ENCODE data around the gene BUD31.

Gene BUD31

GRCh38 chr7:99455874-99456273, 47.1 kb downstream of the BUD31 start:
- in situ Hi-C loops (cut with HindIII; ENCODE audit: low pct_ligation_motif_present, low pct_unique_long_range_greater_than_20kb, low sequenced_read_pairs): no loop called here
- no peak for DNase-seq

DNA sequence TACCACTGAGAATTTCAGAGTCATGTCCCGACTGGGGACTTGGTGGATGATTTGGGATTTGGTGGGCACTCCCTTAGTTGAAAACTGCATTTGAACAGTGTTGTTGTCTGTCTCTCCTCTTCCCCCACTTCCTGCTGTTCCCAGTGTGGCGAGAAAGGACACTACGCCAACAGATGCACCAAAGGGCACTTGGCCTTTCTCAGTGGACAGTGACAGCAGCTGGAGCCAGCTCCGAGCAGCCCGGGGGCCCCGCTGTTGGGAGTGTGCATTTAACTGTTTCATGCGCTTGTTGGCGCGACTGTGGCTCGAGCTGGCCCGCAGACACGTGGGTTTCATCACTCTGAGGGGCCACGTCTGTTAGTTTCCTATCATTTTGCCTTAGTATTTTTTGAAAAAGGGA, 47.5 kb downstream of the BUD31 start:
- in situ Hi-C loops (cut with HindIII; ENCODE audit: low pct_ligation_motif_present, low pct_unique_long_range_greater_than_20kb, low sequenced_read_pairs): no loop called here
- no peak for DNase-seq

DNA sequence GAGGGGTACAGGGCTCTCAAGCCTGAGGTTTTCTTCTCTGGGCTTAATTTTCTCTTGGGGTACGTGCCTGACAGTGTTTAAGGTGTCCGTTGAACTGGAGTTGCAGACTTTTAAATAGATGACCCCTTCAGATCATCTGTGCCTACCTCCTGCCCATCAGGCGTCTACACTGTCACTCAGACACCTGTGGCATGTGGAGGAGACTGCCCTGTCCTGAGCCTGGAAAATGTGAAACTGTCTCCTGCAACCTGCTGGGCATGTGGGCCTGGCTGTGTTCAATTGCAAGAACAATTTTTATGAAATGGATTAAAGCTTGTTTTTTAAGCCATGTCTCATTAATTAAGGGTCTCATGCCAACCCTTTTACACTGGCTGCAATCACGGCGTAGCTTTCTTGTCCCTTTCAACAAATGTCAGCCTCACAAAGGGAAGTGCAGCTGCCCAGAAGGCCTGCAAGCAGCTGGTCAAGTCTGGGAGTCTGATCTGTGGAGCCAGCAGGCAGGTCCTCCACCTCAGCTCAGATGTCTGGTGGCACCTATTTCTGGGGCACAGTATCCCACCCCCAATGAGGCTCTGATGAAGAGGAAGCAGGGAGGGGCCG, 48.4 kb downstream of the BUD31 start:
- in situ Hi-C loops (cut with HindIII; ENCODE audit: low pct_ligation_motif_present, low pct_unique_long_range_greater_than_20kb, low sequenced_read_pairs): no loop called here
- no peak for DNase-seq

- no peak for DNase-seq
- in situ Hi-C loops (cut with HindIII; ENCODE audit: low pct_ligation_motif_present, low pct_unique_long_range_greater_than_20kb, low sequenced_read_pairs): no loop called here
Measured at GRCh38 chr7:99457650-99458493, 49.1 kb downstream of the BUD31 start.

DNA sequence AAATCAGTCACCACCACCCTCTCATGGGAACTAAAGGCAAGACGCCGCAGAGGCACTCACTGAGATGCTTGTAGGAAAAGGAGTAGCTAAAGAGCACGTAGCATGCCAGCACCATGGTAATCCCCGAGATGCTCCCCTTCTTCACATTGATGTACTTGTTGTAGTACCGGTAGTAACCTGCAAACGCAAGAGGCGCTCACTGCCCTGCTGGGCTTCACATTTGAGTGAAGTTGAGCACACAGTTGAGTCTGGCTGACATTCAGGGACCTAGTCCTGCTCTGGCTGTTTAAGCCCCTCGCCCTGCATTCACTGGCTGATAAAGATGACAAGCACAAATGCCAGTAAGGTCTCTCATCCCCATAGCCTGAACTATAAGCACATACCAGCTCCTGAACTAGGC, 50.3 kb downstream of the BUD31 start:
- in situ Hi-C loops (cut with HindIII; ENCODE audit: low pct_ligation_motif_present, low pct_unique_long_range_greater_than_20kb, low sequenced_read_pairs): no loop called here

GRCh38 chr7:99460651-99461050, 51.9 kb downstream of the BUD31 start:
- DNase-seq: no peak
- in situ Hi-C loops (cut with HindIII; ENCODE audit: low pct_ligation_motif_present, low pct_unique_long_range_greater_than_20kb, low sequenced_read_pairs): no loop called here

More for the DNA sequence above, 50.3 kb downstream of the BUD31 start:
- peak; percentile 67 for DNase-seq

DNA sequence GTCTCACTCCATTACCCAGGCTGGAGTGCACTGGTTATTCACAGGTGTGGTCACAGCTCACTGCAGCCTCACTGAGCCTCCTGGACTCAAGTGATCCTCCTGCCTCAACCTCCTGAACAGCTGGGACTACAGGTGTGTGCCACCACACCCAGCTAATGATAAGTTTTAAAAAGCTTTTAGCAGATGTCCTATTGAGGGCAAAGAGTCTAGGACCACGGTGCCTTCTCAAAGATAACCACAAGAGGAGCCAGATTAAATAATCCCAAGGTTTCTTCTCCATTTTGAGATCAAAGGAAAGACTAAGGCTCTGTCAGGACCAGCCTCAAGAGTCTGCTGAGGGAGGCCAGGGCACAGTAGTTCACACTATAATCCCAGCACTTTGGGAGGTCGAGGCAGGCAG, 52.5 kb downstream of the BUD31 start:
- no peak for DNase-seq

GRCh38 chr7:99465421-99465768, 56.6 kb downstream of the BUD31 start:
- in situ Hi-C loops (cut with HindIII; ENCODE audit: low pct_ligation_motif_present, low pct_unique_long_range_greater_than_20kb, low sequenced_read_pairs): no loop called here
- no peak for DNase-seq

More for the DNA sequence above, 52.5 kb downstream of the BUD31 start:
- in situ Hi-C loops (cut with HindIII; ENCODE audit: low pct_ligation_motif_present, low pct_unique_long_range_greater_than_20kb, low sequenced_read_pairs): no loop called here

DNA sequence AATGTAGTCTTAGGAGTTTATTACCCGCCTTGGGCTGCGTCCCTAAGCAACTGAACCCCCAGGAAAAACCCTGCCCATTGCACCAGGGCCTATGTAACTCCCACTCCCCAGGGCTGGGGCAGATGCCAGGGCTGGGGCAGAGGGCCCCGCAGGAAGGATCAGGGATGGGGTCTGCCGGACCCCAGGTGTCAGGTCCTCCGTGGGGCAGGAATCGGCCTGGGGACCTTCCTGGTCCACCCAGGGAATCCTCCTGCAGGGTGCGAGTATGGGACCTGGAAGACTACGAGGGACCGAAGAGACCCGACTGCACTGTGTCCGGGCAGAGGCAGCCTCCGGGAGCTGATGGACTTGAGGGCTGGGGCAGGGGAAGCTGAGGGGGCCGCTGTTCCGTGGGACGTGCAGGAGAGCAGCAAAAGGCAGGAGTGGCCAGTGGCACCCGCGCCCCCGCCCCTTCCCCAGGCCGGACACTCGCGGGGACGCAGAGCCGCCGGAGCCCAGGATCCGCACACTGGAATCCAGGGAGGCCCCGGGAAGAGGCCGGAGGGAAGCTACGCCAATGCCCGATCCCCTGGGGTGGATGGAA, 59.7 kb downstream of the BUD31 start:
- in situ Hi-C loops (cut with HindIII; ENCODE audit: low pct_ligation_motif_present, low pct_unique_long_range_greater_than_20kb, low sequenced_read_pairs): no loop called here
- DNase-seq: no peak

Data from ACHN (cell line).